Neutrophil (primary cell): ENCODE measurements around the gene RCVRN.
A peak's percentile ranks its signal among the peaks of the same experiment; 100 is the strongest.

ENCODE experiments used
- H3K27ac ChIP-seq: fragments of 200-600 bp; sonication (generic); 2 replicates; pipeline ENCODE4 v1.5.1; 2016; ENCODE audit warnings: mild to moderate bottlenecking, moderate library complexity
- H3K27me3 ChIP-seq: fragments of 200-600 bp; sonication (generic); 2 replicates; pipeline ENCODE4 v1.6.0; 2016; ENCODE audit warnings: mild to moderate bottlenecking
- H3K36me3 ChIP-seq: fragments of 200-600 bp; sonication (generic); 2 replicates; pipeline ENCODE4 v1.5.1; 2017
- H3K4me1 ChIP-seq, 2 experiments: fragments of 200-600 bp in 1 of 2; sonication (generic) in 1 of 2; 1 replicate in 1 of 2; 2 replicates in 1 of 2; pipeline versions ENCODE4 v1.5.1 to v1.6.1; 2013 to 2016; ENCODE audit warnings: low read depth in 1 of 2, low read length in 1 of 2, mild to moderate bottlenecking in 1 of 2, moderate library complexity in 1 of 2; ENCODE audit not compliant: control insufficient read depth in 1 of 2, insufficient read depth in 1 of 2
- H3K4me3 ChIP-seq, 2 experiments: fragments of 200-600 bp in 1 of 2; sonication (generic) in 1 of 2; 1 replicate in 1 of 2; 2 replicates in 1 of 2; pipeline ENCODE4 v1.5.1; 2013 to 2016; ENCODE audit warnings: low read depth in 1 of 2, low read length in 1 of 2, mild to moderate bottlenecking in 1 of 2, moderate library complexity in 1 of 2
- H3K9me3 ChIP-seq: fragments of 200-600 bp; sonication (generic); 2 replicates; pipeline ENCODE4 v1.5.1; 2016
- CTCF ChIP-seq: fragments of 200-600 bp; sonication (generic); IDR thresholded peaks from 2 replicates; pipeline ENCODE4 v1.5.1; 2016; ENCODE audit warnings: antibody characterized with exemption

RCVRN gene

GRCh38 chr17:9929871-9930270, 24.8 kb upstream of the RCVRN start:
- Histone ChIP-seq H3K9me3 (no peaks in the 10 kb centered on the region), H3K36me3 (peaks cover 71% of the 10 kb centered on the region), H3K4me3 (no peak overlapping the region), H3K4me1 (peaks cover 20 to 21% of the 10 kb centered on the region in 2 experiments), H3K27ac (peak overlapping the region; percentile 49), H3K27me3 (no peaks in the 10 kb centered on the region)
- TF ChIP-seq CTCF: no peak

DNA sequence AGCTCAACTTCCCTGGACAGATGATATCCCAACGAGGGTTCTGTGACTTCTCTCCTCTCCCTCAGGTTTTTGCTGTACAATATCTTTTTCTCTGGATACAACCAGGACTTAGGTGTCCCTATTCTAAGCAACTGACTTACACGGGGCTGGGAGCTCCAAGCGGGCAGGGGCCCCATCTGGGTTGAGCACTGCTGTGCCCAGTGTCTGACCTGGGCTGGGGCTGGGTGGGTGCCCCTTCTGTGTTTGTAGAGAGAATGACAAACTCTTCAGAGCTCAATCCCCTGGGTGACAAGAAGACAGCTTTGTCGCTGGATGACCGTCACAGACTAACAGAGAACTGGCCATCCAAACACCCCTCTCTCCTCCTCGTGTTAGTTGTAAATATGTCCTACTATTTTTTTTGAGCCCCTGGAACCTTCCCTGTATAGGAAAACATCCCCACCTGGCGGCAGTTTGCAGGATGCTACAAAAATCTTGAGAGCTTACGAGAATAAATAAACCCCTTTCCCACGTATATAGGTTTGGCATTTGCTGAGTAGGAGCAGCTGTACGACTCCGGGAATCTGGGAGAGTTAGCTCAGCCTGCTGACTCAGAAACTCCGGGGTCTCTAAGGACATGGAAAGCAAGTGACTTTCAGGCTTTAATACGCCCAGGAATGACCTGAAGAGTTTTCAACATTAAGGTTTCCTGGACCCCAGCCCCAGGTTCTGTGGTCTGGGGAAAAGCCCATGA, 23.7 kb upstream of the RCVRN start:
- peaks cover 20 to 21% of the 10 kb centered on the region in 2 experiments for H3K4me1 ChIP-seq
- peaks cover 70% of the 10 kb centered on the region for H3K36me3 ChIP-seq

DNA sequence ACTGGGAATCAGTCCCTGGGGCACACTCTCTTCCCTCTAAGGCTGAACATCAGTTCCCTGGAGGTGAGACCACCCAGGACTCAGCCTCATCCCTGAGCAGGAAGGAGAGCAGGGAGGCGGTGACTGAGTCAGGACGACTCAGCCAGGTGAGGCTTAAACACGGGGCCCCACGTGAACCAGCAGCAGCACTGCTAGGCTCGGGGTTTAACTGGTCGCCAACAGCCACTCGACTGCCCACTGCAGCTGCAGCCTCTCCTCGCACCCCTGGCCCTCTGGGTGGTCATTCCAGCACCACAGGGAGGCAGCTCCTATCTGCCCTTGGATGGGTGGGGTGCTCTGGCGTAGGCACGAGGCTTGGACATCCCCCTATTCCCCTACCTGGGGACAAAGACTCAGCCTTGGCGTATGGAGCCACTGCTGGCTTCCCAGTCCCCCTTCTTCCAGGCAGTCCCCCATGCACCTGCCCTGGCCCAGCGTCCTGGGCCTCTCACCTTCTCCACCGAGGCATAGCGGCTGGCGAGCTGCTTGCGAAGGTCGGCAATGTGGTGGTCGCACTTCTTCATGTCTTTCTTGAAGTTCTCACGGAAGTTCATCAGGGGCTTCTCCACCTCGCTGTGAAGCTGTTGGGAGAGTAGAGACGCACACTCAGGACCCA, 21.2 kb upstream of the RCVRN start:
- no peak for TF ChIP-seq CTCF
- Histone ChIP-seq H3K27ac (no peak overlapping the region), H3K27me3 (no peaks in the 10 kb centered on the region), H3K4me3 (no peak overlapping the region), H3K4me1 (peaks cover 16 to 17% of the 10 kb centered on the region in 2 experiments), H3K9me3 (no peaks in the 10 kb centered on the region), H3K36me3 (peaks cover 64% of the 10 kb centered on the region)

More for the DNA sequence above, 23.7 kb upstream of the RCVRN start:
- Histone ChIP-seq H3K9me3 (no peaks in the 10 kb centered on the region), H3K27ac (no peak overlapping the region), H3K4me3 (no peak overlapping the region), H3K27me3 (no peaks in the 10 kb centered on the region)
- TF ChIP-seq CTCF: no peak

GRCh38 chr17:9925457-9925856, 20.4 kb upstream of the RCVRN start:
- Histone ChIP-seq H3K4me3 (no peak overlapping the region), H3K27me3 (no peaks in the 10 kb centered on the region), H3K36me3 (peaks cover 65% of the 10 kb centered on the region), H3K9me3 (no peaks in the 10 kb centered on the region), H3K27ac (peak overlapping the region; percentile 0), H3K4me1 (peaks cover 8% of the 10 kb centered on the region in 2 experiments)
- TF ChIP-seq CTCF: no peak

- peak; percentile 85 for TF ChIP-seq CTCF
- Histone ChIP-seq H3K27ac (peak overlapping the region; percentile 0), H3K36me3 (peaks cover 72% of the 10 kb centered on the region), H3K9me3 (no peaks in the 10 kb centered on the region), H3K4me3 (no peak overlapping the region), H3K27me3 (no peaks in the 10 kb centered on the region), H3K4me1 (peaks cover under 1 to 1% of the 10 kb centered on the region in 2 experiments)
Observed at GRCh38 chr17:9924735-9925191, 19.7 kb upstream of the RCVRN start.
